Nucleus accumbens (tissue), 56 donors: ENCODE results near the gene PDGFA.

Experiments
- DNase-seq, 56 donors: peaks; one replicate each; lab custom pipeline; 2025; lab: John Stamatoyannopoulos, UW

The PDGFA gene

DNA sequence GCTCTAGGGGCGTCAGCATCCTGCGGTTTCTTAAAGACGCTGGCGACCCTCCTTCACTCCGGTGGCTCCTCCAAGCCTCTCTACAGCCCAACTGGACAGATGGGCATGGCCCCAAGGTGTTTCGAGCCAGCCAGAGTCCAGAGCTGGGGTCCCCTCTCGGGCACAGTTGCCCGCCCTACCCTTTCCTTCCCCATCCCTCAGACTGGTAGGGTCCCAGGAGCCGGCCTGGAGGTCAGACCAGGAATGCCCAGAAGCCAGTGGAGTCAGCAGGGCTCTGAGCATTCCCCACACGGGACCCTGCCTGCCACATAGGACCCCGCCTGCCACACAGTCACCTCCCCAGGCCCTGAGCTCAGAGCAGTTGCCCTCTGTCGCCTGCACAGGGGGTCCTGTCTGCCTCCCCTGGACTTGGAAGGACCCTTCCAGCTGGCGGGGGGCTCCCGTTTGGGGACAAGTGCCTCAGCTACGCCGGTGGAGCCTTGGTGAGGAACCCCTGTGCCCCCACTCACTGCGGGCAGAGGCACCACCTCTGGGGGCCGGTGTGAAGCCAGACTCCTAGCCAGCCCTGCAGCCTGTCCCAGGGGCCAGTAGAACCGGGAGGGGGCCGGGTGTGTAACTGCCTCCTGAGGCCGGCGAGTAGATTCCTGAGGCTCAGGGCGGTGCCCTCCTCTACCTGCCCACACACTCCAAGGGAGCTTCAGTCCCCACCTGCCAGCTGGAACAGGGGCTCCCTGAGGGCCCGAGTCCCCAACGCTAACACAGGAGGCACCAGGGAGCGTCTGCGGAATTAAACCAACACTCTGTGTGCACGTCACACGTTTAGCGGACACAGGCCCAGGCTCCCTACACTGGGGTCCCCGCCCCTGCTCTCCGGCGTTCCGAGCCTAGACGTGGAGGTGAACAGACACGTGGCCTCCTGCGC is 19.4 kb upstream of the PDGFA start:
- DNase-seq: no peak

DNA sequence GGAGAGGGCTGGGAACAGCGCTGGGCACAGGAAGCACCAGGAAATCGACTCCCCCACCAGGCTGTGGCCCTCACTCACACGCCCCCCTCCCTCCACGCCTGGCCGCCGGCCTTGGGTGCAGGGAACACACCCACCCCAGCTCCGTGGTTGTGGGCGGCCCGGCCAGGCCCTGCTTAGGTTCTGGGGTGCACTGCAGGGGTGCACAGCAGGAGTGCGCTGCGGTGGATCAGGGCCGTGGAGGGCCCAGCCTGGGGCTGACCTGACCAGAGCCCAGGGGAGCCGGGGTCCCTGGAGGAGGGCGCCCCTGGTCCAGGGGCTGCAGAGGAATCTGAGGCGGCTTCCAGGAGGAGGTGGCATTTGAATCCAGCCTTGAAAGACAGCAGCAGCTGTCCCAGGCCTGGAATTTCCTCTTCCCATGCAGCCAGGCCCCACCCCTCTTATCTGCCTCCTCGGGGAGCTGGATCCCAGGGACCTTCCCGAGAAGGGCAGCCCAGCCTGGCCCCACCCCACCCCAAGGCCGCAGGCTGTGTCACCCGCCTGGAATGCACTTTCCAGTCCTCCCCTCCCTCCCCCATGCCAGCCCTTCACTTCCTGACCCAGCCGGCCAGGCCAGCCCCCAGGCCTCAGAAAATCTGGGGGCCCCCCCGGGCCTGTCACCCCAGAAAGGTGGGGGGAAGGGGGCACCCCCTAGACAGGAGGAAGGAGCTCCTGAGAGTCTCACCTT is 18.4 kb upstream of the PDGFA start:
- no peak for DNase-seq

DNA sequence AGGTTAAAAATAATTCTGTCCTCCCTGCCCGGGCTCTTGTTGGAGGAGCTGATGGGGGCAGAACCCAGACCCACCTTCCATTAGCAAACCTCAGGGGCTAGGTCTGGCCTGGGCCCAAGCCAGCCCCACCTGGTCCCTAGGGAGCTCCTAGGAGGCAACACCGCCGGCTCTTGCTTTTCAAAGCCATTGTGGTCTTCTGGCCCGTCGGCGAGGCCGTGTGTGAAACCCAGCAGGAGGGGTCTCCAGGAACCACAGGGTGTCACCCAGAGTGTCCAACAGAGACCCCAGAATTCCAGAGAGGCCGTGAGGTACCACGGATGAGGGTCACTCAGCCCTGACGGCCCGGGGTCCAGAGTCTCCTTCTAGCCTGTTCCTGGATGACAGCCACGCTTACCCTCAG is 16.6 kb upstream of the PDGFA start:
- DNase-seq: no peak

DNA sequence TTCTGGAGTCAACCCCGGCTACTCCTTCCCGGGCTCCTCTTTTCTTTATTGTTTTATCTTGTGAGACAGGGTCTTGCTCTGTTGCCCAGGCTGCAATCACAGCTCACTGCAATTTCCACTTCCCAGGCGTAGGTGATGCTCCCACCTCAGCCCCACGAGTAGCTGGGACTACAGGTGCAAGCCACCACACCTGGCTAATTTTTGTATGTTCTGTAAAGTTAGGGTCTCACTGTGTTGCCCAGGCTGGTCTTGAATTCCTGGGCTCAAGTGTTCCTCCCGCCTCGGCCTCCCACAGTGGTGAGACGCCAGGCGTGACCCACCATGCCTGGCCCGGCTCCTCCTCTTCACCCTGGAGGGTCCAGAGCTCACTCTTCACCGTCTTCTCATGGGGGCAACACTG is 15.3 kb upstream of the PDGFA start:
- no peak for DNase-seq

DNA sequence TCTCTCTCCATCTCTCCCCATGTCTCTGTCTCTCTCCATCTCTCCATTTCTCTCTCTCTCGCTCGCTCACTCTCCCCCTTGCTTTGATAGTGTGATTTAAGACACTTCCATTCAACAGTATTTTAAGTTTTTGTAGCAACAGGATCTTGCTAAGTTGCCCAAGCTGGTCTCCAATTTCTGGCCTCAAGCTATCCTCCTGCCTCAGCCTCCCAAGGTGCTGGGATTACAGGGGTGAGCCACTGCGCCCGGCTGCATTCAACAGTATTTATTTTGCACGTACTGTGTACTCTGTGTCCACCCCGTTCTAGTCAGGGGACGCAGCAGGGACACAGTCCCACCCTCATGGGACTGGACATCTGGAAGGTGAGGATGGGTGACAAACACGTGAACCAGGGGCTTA is 14.4 kb upstream of the PDGFA start:
- no peak for DNase-seq

DNA sequence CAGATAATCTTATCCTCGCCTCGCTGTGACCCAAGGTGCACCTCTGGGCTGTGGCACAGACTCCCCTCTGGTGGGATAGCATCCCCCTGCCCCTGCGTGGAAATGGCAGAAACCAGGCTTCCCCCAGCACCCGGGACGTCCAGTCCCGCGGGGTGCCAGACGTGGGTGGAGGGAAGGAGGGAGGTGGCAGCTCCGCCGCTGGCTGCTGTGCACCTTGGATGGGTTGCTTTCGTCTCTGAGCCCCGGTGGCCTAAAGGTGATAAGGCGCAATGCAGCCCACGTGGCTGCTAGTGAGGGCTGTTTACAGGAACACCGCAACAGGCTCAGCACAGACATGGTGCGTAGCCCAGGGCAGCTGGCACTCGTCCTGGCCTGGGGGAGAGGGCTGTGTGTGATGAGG is 13.6 kb upstream of the PDGFA start:
- no peak for DNase-seq

DNA sequence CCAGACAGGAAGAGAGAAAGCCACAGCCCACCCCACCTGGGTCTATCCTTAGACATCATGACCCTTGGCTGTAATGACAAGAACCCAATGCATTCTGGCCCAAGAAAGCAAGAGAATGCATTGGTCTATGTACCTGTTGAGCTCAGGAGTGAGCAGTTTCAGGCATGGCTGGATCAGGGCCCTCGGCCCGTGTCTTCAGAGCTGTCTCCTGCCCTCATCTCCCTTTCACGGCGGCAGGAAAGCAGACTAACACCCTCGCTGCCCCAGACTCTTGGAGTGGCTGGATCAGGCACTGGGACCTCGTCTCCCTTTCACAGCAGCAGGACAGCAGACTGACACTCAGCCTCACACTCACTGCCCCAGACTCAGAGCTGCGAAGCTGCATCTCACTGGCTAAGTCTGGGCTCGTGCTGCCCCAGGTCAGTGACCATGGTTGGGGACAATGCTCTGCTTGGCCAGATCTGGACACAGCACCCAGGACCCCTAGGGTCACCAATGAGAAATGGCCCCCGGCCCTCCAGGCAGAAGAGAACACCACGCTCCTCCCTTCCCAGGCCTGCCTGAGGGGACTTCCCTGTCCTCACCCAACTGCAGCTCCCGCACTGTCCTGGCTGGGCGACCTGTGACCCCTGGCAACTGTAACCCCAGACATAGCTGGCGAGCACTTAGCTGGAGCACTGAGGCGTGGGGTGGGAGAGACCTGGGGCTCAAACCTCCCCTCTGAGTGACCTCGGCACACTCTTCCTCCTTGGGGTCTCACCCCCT is 12.9 kb upstream of the PDGFA start:
- no peak for DNase-seq

DNA sequence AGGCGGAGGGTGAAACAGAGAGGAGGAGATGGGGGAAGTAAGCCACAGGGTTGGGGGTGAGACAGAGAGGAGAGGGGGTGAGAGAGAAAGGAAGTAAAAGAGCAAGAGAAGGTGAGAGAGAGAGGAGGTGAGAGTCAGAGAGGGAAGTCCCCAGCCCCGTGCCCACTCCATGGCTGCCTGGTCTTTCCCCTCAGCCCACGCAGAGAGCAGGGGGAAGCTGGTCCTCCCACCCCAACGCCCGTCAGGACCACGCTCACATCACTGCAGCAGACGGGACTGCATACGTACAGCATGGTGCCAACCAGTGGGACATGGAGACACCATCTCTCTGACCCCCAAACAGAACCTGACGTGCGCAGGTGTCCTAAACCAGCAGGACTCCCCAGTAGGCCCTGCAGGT is 12.1 kb upstream of the PDGFA start:
- DNase-seq: no peak

DNA sequence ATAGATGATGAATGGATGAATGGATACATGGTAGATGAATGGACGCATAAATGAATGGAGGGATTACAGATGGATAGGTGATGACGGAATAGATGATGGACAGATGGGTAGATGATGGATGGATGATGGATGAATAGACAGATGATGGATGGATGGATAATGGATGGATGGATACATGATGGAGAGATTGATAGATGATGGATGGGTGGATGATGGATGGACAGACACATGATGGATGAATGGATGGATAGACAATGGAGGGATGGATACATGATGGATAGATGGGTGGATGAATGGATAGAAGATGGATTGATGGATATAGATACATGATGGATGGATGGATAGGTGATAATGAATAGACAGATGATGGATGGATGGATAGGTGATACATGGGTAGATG is 8.8 kb upstream of the PDGFA start:
- DNase-seq: no peak

DNA sequence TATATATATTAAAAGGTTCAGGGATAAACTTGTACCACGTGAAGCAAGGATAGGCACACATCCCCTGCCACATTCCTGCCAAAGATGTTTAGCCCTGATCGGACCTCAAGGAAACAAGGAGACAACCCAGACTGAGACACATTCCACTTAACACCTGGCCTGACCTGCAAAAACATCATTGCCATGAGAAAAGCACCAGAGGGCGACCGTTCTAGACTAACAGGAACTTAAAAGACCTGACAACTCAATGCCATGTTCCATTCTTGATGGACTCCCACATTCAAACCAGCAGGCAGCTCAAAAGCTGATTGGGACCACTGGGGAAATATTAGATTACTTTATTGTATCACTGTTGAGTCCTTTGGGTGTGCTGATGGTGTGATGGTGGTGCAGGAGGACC is 8.1 kb upstream of the PDGFA start:
- no peak for DNase-seq

DNA sequence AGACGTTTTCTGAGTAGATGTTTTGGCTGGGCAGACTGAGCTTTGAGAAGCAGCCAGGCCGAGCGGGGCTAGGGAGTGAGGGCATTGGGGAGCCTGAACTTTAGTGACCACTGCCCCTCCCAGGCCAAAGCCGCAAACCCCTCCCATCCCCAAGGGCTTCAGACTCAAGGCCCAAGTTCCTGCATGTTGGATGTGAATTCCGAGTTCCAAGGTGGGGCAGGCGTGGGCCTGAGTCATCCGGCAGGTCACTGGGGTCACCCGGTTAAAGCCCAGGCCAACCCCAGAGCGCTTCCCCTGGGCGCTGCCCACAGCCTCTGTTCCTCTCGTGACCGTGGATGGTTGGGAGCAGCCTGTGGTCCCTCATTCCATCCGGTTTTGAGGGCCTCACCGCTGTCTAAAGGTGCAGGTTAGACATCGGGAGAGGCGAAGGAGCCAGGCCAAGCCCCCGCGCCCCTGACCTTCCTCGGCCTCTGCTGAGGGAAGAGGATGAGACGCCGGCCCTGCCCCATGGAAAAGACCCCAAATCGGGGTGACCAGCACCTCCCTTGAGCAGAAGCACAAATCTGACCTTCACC is 6.9 kb upstream of the PDGFA start:
- DNase-seq: no peak

DNA sequence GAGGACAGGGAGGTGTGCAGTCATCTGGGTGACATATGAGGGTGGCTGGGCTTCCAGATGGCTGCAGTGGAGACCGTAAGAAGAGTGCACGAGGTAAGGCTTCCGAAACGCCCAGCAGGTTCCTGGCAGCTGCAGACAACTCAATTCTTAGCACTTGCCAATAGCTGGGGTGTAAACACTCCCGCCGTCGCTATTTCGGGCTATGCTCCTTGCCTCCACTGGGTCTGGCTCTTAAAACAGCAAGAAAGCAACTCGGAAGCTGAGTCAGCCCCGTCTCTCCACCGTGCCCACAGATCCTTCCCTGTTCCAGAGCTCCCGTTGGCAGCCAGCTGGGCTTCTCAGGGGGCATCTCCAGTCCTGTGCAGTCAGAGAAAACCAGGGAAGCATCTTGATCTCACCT is 6.1 kb upstream of the PDGFA start:
- DNase-seq: peak in 1 of 56 donors; percentile 20

DNA sequence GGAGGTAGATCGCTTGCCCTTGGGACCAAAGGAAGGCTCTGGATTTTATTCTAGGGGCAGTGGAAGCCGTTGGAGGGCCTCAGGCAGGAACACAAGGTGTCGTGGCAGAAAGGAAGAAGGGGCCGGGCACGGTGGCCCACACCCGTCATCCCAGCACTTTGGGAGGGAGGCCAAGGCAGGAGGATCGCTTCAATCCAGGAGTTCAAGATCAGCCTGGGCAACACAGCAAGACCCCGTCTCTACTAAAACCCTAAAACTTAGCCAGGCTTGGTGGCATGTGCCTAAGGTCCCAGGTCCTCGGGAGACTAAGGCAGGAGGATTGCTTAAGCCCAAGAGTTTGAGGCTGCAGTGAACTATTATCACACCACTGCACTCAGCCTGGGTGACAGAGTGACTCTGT is 5.2 kb upstream of the PDGFA start:
- no peak for DNase-seq

DNA sequence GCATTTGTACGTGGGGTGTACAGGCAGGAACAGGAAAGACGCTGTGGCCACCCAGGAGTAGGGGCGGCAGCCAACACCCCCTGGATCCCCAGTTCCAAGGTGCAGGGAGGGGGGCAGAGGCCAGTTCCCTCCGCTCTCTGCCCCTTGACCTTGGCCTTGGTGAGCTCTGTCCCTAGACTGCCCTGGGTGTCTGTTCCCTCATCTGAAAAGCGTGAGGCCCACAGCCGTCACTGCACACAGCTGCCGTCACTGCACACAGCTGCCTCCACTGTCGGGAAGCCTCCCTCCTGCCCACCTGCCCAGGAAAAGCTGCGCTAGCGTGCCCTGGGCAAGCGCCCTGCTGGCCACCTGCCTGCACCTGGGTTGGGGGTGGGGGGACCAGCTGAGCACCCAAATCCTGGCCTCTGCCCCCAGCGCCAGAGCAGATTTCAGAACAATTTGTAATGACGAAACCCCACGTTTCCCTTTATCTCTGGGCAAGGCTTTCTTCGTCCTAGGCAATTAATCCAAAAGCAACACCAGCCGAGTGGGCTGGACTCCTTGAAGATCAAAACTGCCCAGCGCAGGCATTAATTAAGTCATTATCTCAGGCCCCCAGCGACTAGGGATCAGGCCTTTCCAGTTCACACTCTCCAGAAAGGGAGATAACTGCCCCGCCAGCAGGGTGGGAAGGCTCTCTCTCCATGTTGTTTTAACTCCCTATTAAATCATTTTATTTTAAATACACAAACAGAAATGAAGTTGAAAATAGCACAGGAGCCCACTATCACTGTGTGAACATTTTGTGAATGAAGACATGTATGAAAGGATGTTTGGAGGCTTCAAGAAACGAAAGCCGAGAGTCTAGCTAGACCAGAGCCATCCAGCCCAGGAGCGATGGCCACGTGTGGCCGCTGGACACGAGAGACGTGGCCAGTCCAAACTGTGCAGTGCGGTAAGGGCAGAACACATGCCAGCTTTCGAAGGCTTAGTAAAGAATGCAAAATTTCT is 4.0 kb upstream of the PDGFA start:
- DNase-seq: no peak

DNA sequence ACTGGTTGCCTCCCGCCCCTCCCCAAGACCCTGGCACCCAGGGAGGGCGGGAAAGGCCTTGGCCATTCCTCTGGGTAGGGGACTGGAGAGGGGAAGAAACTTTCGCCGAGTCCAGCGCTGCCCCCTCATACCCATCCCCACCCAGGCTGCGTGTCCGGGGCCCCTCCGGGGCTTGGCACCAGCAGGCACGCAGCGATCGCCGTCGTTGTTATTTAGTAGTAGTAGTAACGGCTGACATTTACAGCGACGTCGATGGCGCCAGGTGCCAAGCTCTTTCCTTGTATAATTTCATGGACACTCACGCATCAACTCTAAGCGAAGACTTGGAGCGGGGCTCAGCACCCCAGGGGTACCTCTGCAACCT is 3.3 kb upstream of the PDGFA start:
- DNase-seq: no peak

DNA sequence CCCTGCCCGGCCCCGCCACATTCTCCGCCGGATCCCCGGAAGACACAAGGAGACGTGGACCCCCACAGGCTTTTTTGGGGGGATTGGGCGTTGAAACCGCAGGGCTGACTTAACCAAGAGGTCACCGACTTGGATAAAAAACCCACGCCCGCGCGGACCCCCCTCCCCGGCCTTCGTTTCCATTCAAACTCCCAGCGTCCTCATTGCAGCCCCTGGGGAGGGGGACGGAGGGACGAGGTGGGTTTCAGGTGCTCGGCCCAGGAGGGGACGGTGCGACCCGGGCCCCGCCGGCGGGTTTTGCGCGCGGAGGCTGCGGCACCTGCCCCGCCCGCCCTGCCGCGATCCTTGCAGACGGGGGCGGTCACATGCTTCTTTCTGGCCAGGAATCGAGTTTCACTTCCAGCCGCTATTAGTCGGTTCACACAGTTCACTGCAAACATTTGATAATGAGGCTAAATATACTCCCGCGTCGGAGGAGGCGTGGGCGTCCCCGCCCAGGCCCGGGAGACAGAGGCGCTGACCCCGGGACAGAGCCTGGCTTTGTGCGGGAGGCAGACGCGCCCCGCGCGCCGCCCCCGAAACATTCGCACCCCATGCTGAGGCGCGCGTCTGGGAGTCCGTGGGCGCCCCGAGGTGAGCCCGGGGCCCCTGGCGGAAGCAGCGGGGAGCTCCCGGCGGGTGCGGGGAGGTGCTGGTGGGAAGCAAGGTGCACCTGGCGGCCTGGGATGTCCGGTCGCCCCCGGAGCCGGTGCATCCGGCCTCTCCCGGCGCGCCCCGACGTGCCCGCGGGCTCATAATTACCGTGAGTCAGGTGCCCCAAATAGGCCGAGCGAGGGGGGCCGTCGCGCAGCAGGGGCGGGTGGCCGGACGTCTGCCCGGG is 2.7 kb upstream of the PDGFA start:
- DNase-seq: peak in 29 of 56 donors; percentile 6 to 60 (median 31)

DNA sequence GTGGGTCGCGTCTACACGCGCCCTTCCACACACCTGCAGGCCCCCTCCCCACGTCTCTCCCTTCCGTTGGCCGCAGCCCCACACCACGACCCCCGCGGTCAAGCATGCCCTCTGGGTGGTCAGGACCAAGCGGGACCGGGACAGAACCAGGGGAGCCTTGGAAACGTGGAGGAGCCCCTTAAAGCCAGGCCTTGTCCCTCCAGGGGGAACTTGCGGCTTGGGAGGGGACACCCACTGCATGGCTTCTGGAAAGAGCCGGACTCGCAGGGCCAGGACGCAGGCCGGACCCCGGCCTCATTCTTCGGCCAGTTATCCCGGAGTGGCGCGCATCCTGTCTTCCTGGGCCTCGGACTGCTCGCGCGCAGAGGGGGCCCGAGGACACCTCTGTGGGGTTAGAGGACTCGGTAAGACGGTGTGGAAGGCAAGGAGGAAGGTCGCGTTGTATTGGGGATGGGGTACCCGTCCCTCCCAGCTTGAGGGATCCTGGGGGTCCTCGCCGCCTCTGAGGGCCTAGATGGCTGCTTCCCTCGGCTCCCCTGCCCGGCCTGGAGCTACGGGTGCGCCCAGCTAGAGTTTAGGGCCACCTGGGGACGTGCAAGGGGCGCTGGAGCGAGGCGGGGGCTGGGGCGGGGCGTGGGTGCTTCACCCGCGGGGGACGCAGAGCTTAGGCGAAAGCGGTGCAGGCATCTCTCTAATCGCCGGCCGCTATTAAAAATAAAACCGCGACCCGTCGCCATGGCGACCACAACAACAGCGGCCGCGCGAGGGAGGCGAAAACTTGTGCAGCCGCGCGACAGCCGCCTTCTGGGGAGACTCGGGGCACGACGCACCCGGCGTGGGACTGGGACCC is 1.8 kb upstream of the PDGFA start:
- peak in 12 of 56 donors; percentile 8 to 58 (median 24) for DNase-seq
